ENCODE measurements around the gene RNF126.

The RNF126 gene

DNA sequence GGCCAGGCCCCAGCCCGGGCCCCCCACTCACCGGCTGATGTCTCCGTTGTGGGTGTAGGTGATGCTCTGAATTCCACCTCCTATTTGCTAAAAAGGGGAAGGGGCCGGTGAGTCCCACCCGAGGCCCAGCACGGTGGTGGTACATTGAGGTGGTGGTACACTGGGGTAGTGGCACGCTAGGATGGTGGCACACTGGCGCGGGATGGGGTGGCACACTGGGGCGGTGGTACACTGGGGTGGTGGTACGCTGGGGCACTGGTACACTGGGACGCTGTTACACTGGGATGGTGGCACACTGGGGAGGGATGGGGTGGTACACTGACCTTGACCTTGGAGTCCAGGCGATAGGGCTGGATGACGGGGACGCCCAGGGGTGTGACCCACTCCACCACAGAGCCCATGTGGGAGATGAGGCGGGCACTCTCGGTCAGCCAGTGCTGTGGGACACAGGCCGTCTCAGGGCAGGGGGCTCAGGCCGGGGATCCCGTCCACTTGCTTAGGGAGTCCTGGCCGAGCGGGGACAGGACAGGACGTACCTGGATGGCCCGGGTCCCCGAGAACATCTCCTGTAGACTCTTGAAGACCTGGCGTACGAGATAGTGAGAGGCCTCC is 44.2 kb downstream of the RNF126 start:
- TF ChIP-seq ZFX (IDR thresholded peaks at IDR 0.05) = no peak
- TF ChIP-seq, protein P1, sequence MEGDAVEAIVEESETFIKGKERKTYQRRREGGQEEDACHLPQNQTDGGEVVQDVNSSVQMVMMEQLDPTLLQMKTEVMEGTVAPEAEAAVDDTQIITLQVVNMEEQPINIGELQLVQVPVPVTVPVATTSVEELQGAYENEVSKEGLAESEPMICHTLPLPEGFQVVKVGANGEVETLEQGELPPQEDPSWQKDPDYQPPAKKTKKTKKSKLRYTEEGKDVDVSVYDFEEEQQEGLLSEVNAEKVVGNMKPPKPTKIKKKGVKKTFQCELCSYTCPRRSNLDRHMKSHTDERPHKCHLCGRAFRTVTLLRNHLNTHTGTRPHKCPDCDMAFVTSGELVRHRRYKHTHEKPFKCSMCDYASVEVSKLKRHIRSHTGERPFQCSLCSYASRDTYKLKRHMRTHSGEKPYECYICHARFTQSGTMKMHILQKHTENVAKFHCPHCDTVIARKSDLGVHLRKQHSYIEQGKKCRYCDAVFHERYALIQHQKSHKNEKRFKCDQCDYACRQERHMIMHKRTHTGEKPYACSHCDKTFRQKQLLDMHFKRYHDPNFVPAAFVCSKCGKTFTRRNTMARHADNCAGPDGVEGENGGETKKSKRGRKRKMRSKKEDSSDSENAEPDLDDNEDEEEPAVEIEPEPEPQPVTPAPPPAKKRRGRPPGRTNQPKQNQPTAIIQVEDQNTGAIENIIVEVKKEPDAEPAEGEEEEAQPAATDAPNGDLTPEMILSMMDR (conservative IDR thresholded peaks at IDR 0.05) = no peak
- H3K27ac ChIP-seq = no peak overlapping the region

- no peak overlapping the region for H3K27ac ChIP-seq
- TF ChIP-seq, protein P1 (conservative IDR thresholded peaks at IDR 0.05) = no peak
- TF ChIP-seq ZFX (IDR thresholded peaks at IDR 0.05) = no peak
These were observed 44.8 kb downstream of the RNF126 start for GRCh38 chr19:618247-618619.

- no peak overlapping the region for H3K27ac ChIP-seq
- no peak for TF ChIP-seq ZFX (IDR thresholded peaks at IDR 0.05)
- TF ChIP-seq, protein P1 (conservative IDR thresholded peaks at IDR 0.05) = no peak
These were observed 45.3 kb downstream of the RNF126 start for GRCh38 chr19:617551-618246.

DNA sequence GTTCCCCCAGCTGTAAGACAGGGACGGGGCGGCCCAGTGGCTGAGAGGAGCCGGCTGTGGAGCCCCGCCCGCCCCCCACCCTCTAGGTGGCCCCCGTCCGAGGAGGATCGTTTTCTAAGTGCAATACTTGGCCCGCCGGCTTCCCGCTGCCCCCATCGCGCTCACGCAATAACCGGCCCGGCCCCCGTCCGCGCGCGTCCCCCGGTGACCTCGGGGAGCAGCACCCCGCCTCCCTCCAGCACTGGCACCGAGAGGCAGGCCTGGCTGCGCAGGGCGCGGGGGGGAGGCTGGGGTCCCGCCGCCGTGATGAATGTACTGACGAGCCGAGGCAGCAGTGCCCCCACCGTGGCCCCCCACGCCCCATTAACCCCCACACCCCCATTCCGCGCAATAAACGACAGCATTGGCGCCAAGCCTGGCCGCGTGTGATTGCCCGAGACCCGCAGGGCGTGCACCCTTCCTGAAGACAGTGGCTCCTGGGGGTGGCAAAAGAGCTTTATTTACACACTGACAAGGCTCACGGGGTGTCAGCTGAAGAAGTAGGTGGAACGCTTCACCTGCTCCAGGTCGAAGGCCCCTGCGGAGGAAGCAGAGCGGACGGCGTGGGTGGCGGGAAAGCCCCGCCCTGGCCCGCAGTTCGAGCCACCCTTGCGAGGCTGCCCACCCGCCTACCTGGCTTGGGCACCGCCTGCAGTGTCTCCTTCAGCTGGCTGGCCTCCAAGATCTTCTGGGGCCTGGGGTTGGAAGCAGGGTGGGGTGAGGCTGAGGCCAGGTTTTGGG is 46.1 kb downstream of the RNF126 start:
- no peak overlapping the region for H3K27ac ChIP-seq
- no peak for TF ChIP-seq ZFX (IDR thresholded peaks at IDR 0.05)
- TF ChIP-seq, protein P1 (conservative IDR thresholded peaks at IDR 0.05) = no peak

DNA sequence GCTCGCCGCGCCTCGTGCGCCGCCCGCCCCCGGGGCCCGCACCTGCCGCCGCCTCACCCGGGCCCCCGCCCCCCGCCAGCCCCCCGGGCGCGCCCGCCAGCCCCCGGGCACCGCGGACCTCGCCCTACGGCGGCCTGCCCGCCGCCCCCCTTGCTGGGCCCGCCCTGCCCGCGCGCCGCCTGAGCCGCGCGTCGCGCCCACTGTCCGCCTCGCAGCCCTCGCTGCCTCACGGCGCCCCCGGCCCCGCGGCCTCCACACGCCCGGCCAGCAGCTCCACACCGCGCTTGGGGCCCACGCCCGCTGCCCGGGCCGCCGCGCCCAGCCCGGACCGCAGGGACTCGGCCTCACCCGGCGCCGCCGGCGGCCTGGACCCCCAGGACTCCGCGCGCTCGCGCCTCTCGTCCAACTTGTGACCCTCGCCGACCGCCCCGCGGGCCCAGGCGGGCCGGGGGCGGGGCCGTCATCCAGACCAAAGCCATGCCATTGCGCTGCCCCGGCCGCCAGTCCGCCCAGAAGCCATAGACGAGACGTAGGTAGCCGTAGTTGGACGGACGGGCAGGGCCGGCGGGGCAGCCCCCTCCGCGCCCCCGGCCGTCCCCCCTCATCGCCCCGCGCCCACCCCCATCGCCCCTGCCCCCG is 46.8 kb downstream of the RNF126 start:
- H3K27ac ChIP-seq = no peak overlapping the region
- no peak for TF ChIP-seq ZFX (IDR thresholded peaks at IDR 0.05)
- TF ChIP-seq, protein P1 (conservative IDR thresholded peaks at IDR 0.05) = no peak

GRCh38 chr19:615619-616018 is 47.4 kb downstream of the RNF126 start:
- TF ChIP-seq, protein P1 (conservative IDR thresholded peaks at IDR 0.05) = no peak
- no peak for TF ChIP-seq ZFX (IDR thresholded peaks at IDR 0.05)
- H3K27ac ChIP-seq = no peak overlapping the region

All from C4-2B (cell line).